ENCODE data around the gene CFAP410.

CFAP410 gene

DNA sequence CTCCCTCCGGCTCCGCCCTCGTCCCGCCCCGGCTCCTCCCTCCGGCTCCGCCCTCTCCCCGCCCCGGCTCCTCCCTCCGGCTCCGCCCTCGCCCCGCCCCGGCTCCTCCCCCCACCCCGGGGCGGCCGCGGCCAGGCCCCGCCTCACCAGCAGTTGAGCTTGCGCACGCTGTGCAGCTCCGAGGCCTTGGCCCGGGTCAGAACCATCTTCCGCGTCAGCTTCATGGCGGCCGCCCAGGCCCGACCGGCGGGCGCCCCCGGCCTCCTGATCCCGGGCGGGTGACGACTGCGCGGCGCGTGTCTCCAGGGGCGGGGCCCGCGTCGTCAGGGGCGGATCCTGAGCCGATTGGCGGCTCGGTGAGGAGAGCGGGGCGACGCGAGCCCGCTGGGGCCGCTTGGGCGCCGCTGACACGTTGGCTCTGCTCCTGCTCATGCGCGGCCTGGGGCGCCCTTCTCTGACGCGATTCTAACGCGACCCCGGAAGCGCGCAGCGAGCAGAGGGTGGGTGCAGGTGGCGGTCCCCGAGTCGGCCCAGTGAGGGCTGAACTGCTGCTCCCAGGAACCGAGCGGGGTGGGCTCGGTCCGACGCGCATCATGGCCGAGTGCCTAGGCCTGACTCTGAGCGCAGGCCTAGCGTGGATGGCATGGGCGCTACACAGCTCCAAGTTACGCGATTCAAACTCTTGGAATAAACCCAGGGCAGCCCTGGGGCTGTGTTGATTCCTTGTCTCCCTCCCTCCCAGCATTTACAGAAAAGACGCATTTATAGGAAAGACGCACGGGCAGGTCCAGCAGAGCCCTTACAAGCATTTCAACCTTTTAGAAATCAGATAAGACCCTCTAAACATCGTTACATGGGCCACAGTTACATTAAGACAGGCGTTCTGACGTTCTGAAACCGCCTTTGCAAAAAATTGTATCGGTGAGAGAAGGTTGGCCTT is at the start of gene CFAP410:
Gene CFAP410 (minus strand): TSS at position 420 of the 940 bp plus-strand sequence. CDS start 196 bp downstream, at position 224.
- Mint-ChIP-seq H3K9me3 (no peaks in the 10 kb centered on the region), H3K4me1 (ENCODE audit: low read depth) (peaks cover 20% of the 10 kb centered on the region), H3K27ac (peak within 1 kb of the TSS; percentile 97), H3K36me3 (ENCODE audit: low read depth) (no peaks in the 10 kb centered on the region), H3K27me3 (no peaks in the 10 kb centered on the region), H3K4me3 (peak within 1 kb of the TSS; percentile 97)

GRCh38 chr21:44384968-44385367 is 45.8 kb upstream of the CFAP410 start:
- Mint-ChIP-seq H3K36me3 (ENCODE audit: low read depth) (peaks cover 23% of the 10 kb centered on the region), H3K9me3 (peaks cover 24% of the 10 kb centered on the region), H3K4me3 (no peak overlapping the region), H3K4me1 (ENCODE audit: low read depth) (no peaks in the 10 kb centered on the region), H3K27ac (no peak overlapping the region), H3K27me3 (no peaks in the 10 kb centered on the region)

- peaks cover 23% of the 10 kb centered on the region for H3K36me3 Mint-ChIP-seq (ENCODE audit: low read depth)
- no peaks in the 10 kb centered on the region for H3K4me1 Mint-ChIP-seq (ENCODE audit: low read depth)
- H3K27me3 Mint-ChIP-seq, result no peaks in the 10 kb centered on the region
These were observed 44.0 kb upstream of the CFAP410 start for GRCh38 chr21:44383216-44383615.

DNA sequence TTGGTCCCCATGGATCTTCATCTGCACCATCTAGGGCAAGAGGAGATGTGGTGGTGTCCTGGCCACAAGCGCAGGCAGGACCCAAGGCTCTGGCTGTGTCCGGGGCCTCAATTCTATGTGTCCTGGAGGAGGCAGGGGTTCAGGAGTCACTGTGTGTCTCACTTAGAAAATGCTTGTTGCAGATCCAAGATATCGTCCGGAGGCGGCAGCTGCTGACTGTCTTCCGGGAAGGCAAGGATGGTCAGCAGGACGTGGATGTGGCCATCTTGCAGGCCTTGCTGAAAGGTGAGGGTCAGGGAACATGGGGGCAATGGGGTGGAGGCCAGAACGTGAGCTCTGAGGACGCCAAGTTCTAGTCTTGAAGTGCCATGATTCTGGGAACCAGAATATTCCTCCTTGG is 43.3 kb upstream of the CFAP410 start:
- Mint-ChIP-seq H3K27me3 (no peaks in the 10 kb centered on the region), H3K27ac (no peak overlapping the region), H3K4me3 (no peak overlapping the region), H3K4me1 (ENCODE audit: low read depth) (no peaks in the 10 kb centered on the region), H3K9me3 (peaks cover 24% of the 10 kb centered on the region), H3K36me3 (ENCODE audit: low read depth) (peaks cover 23% of the 10 kb centered on the region)

More at GRCh38 chr21:44383216-44383615, 44.0 kb upstream of the CFAP410 start:
- H3K4me3 Mint-ChIP-seq, result no peak overlapping the region
- peaks cover 24% of the 10 kb centered on the region for H3K9me3 Mint-ChIP-seq
- H3K27ac Mint-ChIP-seq, result no peak overlapping the region

DNA sequence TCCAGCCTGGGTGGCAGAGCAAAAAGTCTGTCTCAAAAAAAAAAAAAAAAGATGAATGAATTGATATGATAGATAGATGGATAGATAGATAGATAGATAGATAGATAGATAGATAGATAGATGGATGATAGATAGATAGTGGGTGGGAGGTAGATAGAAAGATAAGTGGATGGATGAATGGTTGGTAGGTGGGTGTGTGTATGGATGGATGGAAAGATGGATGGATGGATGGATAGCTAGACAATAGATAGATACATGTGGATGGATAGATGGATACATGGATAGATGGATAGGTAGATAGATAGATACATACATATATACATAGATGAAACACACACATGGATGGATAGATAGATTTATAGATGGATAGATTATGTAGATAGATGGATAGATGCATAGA is 42.7 kb upstream of the CFAP410 start:
- no peak overlapping the region for H3K27ac Mint-ChIP-seq
- H3K36me3 Mint-ChIP-seq (ENCODE audit: low read depth), result peaks cover 23% of the 10 kb centered on the region
- peaks cover 24% of the 10 kb centered on the region for H3K9me3 Mint-ChIP-seq
- no peaks in the 10 kb centered on the region for H3K4me1 Mint-ChIP-seq (ENCODE audit: low read depth)
- no peak overlapping the region for H3K4me3 Mint-ChIP-seq
- H3K27me3 Mint-ChIP-seq, result no peaks in the 10 kb centered on the region

- H3K27me3 Mint-ChIP-seq, result no peaks in the 10 kb centered on the region
- H3K4me3 Mint-ChIP-seq, result no peak overlapping the region
- H3K27ac Mint-ChIP-seq, result no peak overlapping the region
- H3K4me1 Mint-ChIP-seq (ENCODE audit: low read depth), result peaks cover 7% of the 10 kb centered on the region
- H3K9me3 Mint-ChIP-seq, result peaks cover 24% of the 10 kb centered on the region
- peaks cover 23% of the 10 kb centered on the region for H3K36me3 Mint-ChIP-seq (ENCODE audit: low read depth)
These were observed 41.7 kb upstream of the CFAP410 start for GRCh38 chr21:44380876-44381275.

GRCh38 chr21:44379991-44380865 is 41.0 kb upstream of the CFAP410 start:
- H3K27ac Mint-ChIP-seq, result no peak overlapping the region
- H3K4me1 Mint-ChIP-seq (ENCODE audit: low read depth), result peaks cover 13% of the 10 kb centered on the region
- H3K36me3 Mint-ChIP-seq (ENCODE audit: low read depth), result peaks cover 23% of the 10 kb centered on the region
- H3K27me3 Mint-ChIP-seq, result no peaks in the 10 kb centered on the region
- H3K4me3 Mint-ChIP-seq, result no peak overlapping the region
- peaks cover 19% of the 10 kb centered on the region for H3K9me3 Mint-ChIP-seq

DNA sequence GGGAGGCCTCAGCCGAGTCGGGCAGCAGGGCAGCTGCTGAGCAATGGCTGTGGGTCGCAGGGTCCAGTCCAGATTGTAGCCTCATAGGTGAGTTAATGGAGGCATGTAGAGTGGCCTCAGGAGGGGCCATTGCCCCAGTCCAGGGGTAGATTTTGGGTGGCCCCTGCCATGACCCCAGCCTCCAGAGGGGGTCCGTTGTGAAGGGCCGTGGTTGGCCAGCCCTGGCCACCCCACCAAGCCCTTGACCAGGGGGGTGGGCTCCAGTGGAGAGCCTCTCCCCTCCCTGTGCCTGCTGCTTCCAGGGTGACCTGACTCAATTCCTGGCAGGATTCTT is 40.3 kb upstream of the CFAP410 start:
- Mint-ChIP-seq H3K36me3 (ENCODE audit: low read depth) (peaks cover 23% of the 10 kb centered on the region), H3K27ac (no peak overlapping the region), H3K4me1 (ENCODE audit: low read depth) (peaks cover 21% of the 10 kb centered on the region), H3K27me3 (no peaks in the 10 kb centered on the region), H3K4me3 (no peak overlapping the region), H3K9me3 (peaks cover 11% of the 10 kb centered on the region)

- peaks cover 25% of the 10 kb centered on the region for H3K4me1 Mint-ChIP-seq (ENCODE audit: low read depth)
- no peak overlapping the region for H3K4me3 Mint-ChIP-seq
- peaks cover 8% of the 10 kb centered on the region for H3K9me3 Mint-ChIP-seq
- H3K27me3 Mint-ChIP-seq, result no peaks in the 10 kb centered on the region
- no peak overlapping the region for H3K27ac Mint-ChIP-seq
- peaks cover 21% of the 10 kb centered on the region for H3K36me3 Mint-ChIP-seq (ENCODE audit: low read depth)
These were observed 39.7 kb upstream of the CFAP410 start for GRCh38 chr21:44378646-44379514.

GRCh38 chr21:44377922-44378645 is 38.9 kb upstream of the CFAP410 start:
- H3K4me1 Mint-ChIP-seq (ENCODE audit: low read depth), result peaks cover 29% of the 10 kb centered on the region
- no peak overlapping the region for H3K4me3 Mint-ChIP-seq
- no peaks in the 10 kb centered on the region for H3K27me3 Mint-ChIP-seq
- H3K9me3 Mint-ChIP-seq, result peaks cover 4% of the 10 kb centered on the region
- no peak overlapping the region for H3K27ac Mint-ChIP-seq
- H3K36me3 Mint-ChIP-seq (ENCODE audit: low read depth), result peaks cover 13% of the 10 kb centered on the region

GRCh38 chr21:44377201-44377921 is 38.2 kb upstream of the CFAP410 start:
- Mint-ChIP-seq H3K4me1 (ENCODE audit: low read depth) (peaks cover 29% of the 10 kb centered on the region), H3K9me3 (peaks cover 4% of the 10 kb centered on the region), H3K27ac (no peak overlapping the region), H3K36me3 (ENCODE audit: low read depth) (peaks cover 7% of the 10 kb centered on the region), H3K27me3 (no peaks in the 10 kb centered on the region), H3K4me3 (no peak overlapping the region)

DNA sequence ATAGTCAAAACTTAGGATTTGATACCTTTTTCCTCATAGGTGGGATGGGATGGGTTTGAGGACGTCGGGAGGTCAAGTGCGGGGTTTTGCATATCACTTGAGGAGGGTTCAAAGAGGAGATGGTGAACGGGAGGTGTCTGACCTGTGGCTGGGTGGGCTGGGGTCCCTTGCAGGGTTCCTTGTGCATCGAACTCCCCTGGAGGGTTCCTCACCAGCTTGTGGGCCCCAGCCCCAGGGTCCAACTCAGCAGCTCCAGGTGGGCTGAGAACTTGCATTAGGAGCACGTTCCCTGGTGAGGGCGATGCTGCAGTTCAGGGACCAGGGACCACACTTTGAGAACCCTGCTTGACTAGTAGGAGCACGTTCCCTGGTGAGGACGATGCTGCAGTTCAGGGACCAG is 37.4 kb upstream of the CFAP410 start:
- Mint-ChIP-seq H3K4me3 (no peak overlapping the region), H3K27ac (no peak overlapping the region), H3K9me3 (no peaks in the 10 kb centered on the region), H3K36me3 (ENCODE audit: low read depth) (no peaks in the 10 kb centered on the region), H3K4me1 (ENCODE audit: low read depth) (peaks cover 29% of the 10 kb centered on the region), H3K27me3 (no peaks in the 10 kb centered on the region)

- no peaks in the 10 kb centered on the region for H3K36me3 Mint-ChIP-seq (ENCODE audit: low read depth)
- H3K27ac Mint-ChIP-seq, result no peak overlapping the region
- no peak overlapping the region for H3K4me3 Mint-ChIP-seq
- peaks cover 3% of the 10 kb centered on the region for H3K9me3 Mint-ChIP-seq
- H3K27me3 Mint-ChIP-seq, result no peaks in the 10 kb centered on the region
- H3K4me1 Mint-ChIP-seq (ENCODE audit: low read depth), result peaks cover 29% of the 10 kb centered on the region
These were observed 36.6 kb upstream of the CFAP410 start for GRCh38 chr21:44375761-44376241.

Measured in stimulated activated naive CD8-positive, alpha-beta T cell treated with anti-CD3 and anti-CD28 coated beads, Interleukin-15, Interleukin-2, amounts not matched to agents 100 ng/mL and 50 ng/mL, for 24 hours (primary cell).